GM19395 (cell line): Measurements from ENCODE around the gene SLC2A9.

Experiments
- ATAC-seq: cut with Tn5 transposase; IDR thresholded peaks from one replicate; pipeline ENCODE4 v1.9.1; 2021; ENCODE audit warnings: mild to moderate bottlenecking, moderate library complexity; ENCODE audit not compliant: unreplicated experiment

SLC2A9 gene

DNA sequence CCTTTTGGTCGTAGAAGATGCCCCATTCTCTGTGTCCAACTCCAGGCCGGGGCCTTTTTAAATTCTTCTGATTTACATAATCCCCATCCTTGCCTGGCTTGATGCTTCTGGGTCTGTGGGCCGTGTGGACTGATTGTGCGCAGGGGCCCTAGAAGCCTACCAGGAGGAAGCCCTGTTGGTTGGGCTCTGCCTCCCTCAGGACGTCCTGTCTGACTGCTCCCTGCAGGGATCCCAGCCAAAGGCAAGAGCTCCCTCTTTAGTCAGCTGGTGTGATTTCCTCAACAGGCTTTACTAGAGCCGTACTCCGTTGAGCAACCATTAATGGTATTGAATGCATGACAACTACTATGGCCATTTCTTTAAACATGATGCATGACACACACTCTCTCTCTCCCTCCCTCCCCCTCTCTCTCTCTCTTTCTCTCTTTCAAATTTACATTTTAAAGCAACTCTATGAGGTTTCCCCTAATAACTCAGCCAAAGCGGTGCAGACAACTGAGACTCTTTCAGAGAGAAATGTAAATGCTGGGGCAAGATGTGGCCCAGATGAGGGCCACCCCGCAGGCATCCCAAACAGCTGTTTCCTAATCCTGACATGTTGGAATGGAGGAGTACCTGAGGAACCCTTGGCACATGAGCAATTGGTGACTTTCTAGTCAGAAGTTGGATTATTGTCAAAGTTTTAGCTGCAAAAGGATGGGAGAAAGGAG lies 122.5 kb downstream of the SLC2A9 start:
- ATAC-seq, result peak; percentile 70

DNA sequence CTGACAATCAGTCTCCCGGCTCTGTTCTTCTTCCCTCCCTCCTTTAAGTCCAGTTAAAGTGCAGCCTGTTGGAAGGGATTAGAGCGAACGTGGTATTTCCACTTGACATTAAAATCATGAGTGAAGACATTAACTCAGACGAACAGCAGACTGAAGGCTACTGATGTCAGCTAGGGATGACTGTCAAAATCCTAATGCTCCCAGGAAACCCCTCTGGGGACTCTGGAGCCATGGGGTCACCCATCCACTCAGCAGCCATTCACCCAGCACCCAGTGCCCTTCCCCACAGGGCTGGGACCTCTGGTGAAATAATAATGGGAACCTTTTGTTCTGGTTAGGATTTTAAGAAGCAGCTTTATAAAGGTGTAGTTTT lies 126.0 kb downstream of the SLC2A9 start:
- ATAC-seq, result no peak

DNA sequence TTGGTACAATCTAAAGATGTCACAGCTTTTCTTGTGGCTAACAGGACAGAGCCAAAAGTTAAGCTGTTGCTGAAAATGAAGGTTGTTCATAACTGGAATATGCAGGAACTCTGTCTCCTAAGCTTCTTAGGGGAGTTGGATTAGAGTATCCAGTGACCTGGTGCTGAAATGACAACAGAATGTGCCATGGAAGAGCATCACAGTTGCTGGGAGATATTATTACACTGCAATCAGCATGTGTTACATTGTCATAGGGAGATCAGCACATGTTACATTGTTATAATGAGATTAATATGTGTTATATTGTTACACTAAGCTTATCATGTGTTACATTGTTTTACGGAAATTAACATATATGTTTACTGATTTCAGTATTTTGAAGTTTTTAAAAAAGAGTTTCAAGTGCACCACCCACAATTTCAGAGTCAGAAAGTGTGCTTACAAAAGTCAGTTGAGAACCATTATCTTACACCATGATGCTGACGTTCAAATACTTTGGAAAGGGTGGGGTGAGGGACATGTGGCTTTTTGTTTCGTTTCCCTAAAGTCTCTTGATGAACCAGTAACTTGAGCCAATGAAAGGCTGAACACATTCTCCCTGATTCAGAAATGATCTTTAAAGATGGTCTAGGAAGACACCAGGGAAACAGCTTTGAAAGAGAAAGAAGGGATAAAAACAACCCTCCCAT lies 126.5 kb downstream of the SLC2A9 start:
- ATAC-seq, result no peak

DNA sequence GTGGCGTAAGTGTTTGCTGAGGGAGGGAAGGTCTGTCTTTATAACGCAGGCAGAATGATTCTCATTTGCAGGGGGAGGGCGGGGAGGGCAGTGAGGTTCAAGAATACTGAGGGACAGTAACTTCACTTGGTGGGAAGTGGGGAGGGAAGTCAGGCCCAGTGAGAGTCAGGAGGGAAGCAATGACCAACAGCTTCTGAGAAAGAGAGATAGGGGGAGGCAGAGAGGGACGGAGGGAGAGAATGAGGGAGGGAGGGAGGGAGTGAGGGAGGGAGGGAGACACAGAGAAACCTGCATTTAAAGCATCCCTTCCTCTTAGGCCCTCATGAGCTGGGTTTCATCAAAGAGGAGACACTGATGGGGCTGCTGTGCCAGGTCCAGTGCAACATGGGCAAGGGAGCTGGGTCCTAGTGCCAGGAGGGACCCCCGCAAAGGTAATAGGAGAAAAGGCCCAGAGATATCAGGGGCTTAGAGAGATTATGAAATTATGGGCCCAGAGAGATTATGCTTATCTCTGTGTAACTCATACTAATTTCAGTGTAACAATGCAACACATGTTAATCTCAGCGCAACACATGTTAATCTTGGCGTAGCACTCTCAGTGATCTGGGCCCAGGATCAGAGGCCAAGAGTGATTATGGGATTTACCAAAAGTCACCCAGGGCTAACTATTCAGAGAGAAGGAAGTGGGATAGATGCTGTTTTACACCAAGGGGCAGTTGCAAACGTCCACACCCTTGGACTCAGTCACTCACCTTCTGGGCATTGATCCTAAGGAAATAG lies 127.8 kb downstream of the SLC2A9 start:
- no peak for ATAC-seq

- ATAC-seq, result no peak
Measured at GRCh38 chr4:9891740-9892139, 129.6 kb downstream of the SLC2A9 start.

DNA sequence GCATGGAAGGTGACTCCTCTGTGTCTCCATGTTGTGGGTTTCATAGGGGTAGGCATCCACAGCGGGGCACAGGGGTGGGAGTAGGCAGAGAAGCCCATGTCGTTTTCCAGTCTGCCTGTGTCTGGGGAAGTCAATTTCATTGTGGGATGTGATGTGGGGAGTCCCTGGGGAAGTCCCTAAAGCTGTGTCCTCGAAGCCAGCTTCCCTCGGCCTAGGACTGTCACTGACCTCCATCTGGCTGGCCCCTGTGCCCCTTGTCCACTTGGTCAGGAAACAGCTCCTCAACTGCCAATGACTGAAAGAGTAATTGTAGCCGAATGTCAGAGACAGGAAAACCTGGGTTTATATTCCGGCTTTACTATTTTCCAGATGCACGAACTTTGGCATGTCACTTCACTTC lies 130.2 kb downstream of the SLC2A9 start:
- ATAC-seq, result no peak

- ATAC-seq, result no peak
Measured at GRCh38 chr4:9889306-9889705, 132.0 kb downstream of the SLC2A9 start.

- no peak for ATAC-seq
Measured at GRCh38 chr4:9885958-9886357, 135.3 kb downstream of the SLC2A9 start.

GRCh38 chr4:9880406-9881197 lies 140.7 kb downstream of the SLC2A9 start:
- no peak for ATAC-seq

- no peak for ATAC-seq
Measured at GRCh38 chr4:9877123-9877522, 144.2 kb downstream of the SLC2A9 start.

- no peak for ATAC-seq
Measured at GRCh38 chr4:9875516-9875915, 145.8 kb downstream of the SLC2A9 start.

DNA sequence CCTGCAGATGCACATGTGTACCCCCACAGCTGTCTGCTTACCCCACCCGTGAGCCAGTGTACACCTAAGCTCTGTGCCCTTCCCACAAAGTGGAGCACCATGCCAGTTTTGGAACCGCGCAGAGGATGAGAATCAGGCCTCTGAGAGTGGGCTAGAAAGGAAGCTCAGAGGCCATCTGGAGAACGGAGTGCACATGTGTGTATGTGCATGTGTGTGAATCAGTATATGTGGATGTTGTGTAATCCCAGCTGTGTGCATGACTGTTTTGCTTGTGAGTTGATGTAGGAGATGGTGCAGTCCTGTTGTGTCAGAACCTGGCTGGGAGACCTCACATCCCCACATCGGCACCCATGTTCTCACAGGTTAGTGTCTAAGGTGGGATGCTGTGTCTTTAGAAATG lies 146.9 kb downstream of the SLC2A9 start:
- ATAC-seq, result no peak

- ATAC-seq, result no peak
Measured at GRCh38 chr4:9870165-9870790, 151.0 kb downstream of the SLC2A9 start.

GRCh38 chr4:9867751-9868425 lies 153.4 kb downstream of the SLC2A9 start:
- ATAC-seq, result no peak

DNA sequence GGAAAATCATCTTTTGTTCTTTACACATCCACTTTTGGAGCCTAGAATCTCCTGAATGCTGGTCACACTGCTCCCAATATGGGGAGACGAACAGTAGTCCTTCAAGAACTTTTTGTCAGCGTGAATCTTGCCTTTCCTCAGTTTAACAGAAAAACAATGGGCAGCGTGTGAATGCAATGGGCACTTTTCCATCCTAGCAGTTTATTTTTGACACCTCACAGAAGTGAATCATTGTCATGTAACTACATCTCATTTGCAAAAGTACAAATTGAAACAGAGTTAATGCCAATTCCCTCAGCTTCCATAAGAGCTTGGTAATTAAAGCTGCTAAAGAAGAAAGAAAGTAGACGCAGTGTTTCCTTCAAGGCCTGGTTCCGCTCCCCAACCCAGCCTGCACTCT lies 154.4 kb downstream of the SLC2A9 start:
- no peak for ATAC-seq

DNA sequence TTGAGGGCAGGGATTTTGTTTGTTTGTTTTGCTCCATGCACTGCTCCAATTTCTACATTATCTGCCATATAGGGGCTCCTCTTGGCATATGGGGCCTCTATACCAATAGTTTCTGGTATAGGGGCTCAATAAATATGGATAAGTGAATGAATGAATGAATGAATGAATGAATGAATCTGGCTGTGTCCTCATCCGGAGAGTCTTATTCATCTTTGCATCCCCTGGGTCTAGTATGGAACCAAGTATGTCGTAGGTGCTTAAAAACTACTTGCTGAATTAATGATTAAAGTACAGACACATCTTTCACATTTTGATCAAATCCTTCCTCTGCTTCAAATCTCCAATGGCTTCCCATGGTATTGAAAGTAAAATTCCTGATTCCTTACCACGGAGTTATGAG lies 159.7 kb downstream of the SLC2A9 start:
- no peak for ATAC-seq

DNA sequence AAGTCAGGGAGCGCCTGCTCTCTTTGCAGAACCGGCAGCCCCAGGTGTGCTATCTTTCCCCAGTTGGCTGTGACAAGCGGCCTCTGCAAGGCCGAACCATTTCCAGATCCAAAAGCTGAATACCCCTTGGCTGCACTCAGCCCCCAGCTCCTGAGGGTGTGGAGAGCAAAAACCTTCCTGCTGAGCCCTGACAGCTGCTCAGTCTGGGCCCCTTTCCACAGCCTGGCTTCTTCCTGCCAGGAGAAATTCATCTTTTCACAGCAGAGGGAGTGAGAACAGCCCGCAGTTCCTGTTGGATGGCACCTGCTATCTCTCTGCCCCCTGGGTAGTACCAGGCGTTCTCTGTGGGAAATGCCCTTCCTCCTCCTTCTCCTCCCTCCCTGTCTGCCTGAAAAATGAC lies 161.5 kb downstream of the SLC2A9 start:
- ATAC-seq, result no peak

GRCh38 chr4:9849538-9849920 lies 171.8 kb downstream of the SLC2A9 start:
- ATAC-seq, result no peak

- ATAC-seq, result no peak
Measured at GRCh38 chr4:9847968-9848748, 173.1 kb downstream of the SLC2A9 start.
